Subcutaneous adipose tissue (tissue), 4 donors: Measurements from ENCODE around the gene RAB7B. TPM values are rescaled to one million over a fixed set of nuclear protein-coding genes. Genes with fewer than 3 reads are reported as not detected.

Source experiments
- total RNA-seq, 4 donors: library from RNA; depleted of rRNA; stranded (reverse); fragments of >200 nt; gene quantifications; one replicate each; pipeline ENCODE4 v1.1.0, GENCODE V29; 2016
- TF ChIP-seq, protein P1 (sequence below): fragments of 450-650 bp; IDR thresholded peaks from one replicate; pipeline ENCODE4 v1.5.1; 2016; ENCODE audit warnings: low read depth, mild to moderate bottlenecking, control low read depth, antibody characterized with exemption, moderate library complexity

The RAB7B gene
- total RNA-seq, 4 donors from 2014 or later, result 1.7 to 24.5 (median 7.5) TPM

DNA sequence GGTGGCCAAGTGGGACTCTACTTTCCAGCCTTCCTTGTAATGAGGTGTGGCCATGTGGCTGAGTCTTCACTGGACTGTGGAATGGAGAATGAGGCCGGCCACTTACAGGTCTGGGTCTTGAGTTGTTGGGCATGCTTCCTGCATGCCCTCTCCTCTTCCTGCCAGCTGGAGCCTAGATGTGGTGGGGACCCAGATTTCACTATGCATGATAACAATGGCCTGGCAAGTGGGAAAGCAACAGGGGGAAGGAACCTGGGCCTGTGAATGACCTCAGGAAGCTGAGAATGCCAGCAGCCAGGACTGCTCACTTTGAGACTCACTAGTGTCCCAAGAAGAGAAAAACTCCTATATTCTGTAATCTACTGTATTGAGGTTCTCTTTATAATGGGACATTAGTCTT is 51.4 kb downstream of the RAB7B start:
- TF ChIP-seq, protein P1, sequence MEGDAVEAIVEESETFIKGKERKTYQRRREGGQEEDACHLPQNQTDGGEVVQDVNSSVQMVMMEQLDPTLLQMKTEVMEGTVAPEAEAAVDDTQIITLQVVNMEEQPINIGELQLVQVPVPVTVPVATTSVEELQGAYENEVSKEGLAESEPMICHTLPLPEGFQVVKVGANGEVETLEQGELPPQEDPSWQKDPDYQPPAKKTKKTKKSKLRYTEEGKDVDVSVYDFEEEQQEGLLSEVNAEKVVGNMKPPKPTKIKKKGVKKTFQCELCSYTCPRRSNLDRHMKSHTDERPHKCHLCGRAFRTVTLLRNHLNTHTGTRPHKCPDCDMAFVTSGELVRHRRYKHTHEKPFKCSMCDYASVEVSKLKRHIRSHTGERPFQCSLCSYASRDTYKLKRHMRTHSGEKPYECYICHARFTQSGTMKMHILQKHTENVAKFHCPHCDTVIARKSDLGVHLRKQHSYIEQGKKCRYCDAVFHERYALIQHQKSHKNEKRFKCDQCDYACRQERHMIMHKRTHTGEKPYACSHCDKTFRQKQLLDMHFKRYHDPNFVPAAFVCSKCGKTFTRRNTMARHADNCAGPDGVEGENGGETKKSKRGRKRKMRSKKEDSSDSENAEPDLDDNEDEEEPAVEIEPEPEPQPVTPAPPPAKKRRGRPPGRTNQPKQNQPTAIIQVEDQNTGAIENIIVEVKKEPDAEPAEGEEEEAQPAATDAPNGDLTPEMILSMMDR, result no peak

DNA sequence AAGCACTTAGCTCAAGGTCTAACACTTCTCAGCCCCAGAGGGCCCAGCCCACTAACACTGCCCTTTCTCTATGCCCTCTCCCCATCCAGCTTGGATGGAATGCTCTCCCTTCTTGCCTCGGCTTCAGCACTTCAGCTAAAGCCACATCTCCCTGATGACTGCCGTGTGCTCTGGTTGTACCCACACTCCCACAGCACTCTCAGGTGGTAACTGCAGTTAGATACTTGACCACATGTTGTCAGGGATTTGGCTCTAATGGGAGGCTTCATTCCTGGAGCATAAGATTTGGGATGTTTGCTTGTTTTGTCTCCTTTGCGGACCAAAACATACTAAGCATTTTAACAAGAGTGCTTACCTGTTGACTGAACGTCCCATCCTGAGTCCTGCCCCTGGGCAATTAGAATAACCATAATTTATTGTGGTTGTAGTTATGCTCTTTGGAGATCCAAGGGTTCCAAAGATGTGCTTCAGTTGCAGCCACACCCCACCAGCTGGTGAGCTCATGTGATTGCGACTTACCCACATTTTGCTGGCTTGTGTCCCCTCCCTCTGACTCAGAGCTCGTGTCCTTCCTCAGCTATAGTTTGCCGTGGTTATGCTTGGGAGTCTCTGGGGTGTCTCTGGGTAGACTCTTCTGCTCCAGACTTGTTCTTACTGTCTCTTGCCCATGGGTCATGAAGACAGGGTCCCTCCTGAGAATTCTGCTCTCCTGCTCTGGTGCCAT is 52.2 kb downstream of the RAB7B start:
- TF ChIP-seq, protein P1, result no peak

DNA sequence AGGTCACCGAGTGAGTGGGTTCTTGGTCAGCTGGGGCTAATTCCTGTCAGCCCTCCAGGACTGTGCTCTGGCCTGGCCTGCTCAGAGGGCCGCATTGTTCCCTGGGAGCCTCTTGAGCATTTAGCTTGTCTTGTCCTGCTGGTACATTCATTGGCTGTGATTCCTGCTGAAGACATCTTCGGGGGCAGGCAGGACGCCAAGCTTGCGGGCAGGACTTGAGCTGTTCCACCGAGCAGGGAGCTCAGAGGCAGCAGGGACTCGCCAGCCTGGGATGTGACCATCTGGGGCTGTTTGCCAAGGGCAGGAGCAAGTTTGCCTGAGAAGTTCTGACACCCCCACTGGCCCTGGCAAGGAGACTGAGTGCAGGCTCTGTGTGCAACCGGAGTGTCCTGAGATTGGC is 52.9 kb downstream of the RAB7B start:
- TF ChIP-seq, protein P1, result no peak

DNA sequence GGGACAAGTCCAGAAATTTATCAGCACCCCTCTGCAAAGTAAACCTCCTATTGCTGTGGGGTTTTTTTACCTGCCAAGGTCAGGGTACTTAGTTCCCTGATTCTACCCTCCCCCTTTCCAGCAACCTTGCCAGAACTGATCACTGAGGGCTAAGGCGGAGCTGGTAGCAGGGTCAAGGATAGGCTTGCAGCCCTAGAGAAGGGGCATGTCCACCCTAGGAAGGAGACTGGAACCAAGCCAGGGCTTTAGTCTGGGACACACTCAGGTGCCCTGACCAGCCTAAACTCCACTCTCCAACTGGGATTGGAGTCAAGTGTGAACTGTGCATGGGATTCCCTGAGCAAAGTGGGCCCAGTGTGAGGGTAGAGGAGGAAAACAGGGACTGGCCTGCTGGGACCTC is 53.4 kb downstream of the RAB7B start:
- TF ChIP-seq, protein P1, result no peak

DNA sequence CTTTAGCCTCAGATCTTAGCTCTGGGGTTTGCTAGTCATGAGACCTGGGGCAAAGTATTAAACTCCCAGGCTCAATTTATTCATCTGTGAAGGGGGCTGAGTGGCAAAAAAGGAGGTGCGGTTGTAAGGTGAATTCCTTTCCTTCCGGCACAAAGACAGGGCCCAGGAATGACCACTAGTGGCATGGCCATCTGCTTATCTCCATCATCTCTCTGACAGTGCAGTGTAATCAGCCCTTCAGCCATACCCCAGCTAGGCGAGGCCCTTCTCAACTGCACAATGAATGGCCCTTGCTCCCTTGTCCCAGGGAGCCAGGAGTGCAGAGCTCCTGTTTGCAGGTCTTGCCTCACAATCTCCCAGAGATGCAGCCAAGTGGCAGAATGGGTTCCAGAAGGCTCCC is 54.3 kb downstream of the RAB7B start:
- TF ChIP-seq, protein P1, result no peak

DNA sequence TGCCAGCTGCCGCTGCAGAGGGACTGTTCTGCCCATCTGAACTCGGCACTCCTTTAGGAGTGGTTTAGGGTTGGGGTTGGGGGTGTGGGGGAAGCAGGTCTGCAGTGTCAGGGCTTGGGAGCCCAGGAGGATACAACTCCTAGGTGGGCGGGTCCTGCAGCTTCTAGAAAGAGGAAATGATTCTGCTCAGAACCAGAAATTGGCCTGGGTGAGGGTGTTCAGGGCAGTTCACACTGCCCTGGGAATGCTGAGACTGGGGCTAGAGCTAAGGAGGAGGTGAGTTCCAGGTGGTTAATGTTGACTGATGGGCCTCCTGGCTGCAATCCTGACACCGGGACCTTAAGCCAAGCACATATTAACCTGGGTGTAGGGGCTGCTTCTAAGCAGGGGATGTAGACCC is 55.2 kb downstream of the RAB7B start:
- TF ChIP-seq, protein P1, result no peak

DNA sequence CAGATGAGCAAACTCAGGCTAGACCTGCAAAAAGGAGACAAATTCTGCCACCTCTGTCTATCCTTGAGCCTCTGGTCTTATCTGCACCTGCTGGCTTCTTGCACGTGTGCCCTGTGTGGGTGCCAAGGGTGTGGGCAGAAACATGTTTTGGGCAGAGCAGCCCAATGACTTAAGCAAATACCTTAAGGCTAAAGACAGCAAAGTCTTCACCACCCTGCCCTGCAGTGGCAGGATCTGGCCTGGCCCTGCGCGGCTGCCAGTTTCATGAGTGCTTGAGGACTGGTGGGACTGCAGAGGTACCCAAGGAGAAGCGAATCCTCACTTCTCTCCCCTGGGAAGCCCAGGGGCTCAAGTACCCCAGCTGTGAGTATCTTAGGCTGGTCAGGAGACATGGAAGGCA is 56.2 kb downstream of the RAB7B start:
- TF ChIP-seq, protein P1, result no peak
